Islet of Langerhans (tissue), 1 donor: ENCODE results near the gene RALGAPA2.
A peak's percentile ranks its signal among the peaks of the same experiment; 100 is the strongest.
"Not testable (repeated sequence)": the region's sequence is repeated elsewhere in the genome, so short reads cannot be mapped to it uniquely, and the experiment has no call there.

Experiments used
- FAIRE-seq: peaks from one replicate; lab custom pipeline; 2011; peaks lifted over from hg19 to GRCh38; lab: Jason Lieb, UNC

RALGAPA2 gene

DNA sequence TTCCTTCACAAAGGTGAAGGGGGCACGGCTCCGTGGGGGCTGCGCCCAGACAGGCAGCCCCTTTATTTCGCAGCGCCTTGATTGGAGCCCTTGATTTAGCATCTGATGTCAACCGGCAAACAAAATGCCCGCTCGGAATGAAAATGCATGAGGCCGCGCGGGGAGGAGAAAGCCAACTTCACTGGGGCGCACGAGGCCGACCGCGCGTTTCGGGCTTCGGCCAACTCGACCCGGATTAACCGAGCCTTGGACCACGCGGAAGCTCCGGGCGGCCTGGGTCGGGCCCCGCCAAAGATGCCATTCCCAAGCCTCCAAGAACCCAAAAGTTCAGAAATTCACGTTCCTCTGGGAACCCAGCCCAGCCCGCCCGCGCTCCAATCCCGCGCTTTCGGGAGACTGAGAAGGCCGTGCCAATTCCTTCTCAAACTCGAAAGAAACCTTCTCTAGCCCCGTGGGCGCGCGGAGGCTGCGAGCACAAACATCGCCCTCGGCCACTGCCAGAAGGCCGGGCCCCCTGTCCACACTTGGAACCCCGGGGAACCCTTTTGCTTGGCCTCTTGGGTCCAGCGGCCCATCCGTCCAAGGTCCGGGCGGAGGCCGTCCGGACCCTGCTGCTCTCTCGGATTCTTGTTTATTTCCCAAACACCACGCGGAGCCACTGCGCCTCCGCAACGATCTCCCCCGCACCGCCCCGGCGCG, 345.4 kb downstream of the RALGAPA2 start:
- no peak for FAIRE-seq

DNA sequence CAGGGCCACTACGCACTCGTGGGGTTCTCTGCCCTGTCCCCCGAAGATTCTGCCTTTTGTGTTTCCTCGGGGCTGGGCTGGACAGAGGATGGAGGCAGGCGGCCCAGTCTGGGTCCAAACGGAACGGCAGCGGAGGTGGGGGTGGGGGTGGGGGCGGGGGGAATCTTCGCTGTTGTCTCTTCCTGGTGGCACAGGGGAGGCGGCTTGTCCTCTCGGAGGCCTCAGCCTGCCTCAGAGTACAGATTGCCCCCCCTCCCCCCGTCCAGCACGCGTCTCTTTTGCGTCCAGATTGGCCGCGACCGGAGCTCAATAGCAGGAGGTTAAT, 345.9 kb downstream of the RALGAPA2 start:
- FAIRE-seq: no peak

DNA sequence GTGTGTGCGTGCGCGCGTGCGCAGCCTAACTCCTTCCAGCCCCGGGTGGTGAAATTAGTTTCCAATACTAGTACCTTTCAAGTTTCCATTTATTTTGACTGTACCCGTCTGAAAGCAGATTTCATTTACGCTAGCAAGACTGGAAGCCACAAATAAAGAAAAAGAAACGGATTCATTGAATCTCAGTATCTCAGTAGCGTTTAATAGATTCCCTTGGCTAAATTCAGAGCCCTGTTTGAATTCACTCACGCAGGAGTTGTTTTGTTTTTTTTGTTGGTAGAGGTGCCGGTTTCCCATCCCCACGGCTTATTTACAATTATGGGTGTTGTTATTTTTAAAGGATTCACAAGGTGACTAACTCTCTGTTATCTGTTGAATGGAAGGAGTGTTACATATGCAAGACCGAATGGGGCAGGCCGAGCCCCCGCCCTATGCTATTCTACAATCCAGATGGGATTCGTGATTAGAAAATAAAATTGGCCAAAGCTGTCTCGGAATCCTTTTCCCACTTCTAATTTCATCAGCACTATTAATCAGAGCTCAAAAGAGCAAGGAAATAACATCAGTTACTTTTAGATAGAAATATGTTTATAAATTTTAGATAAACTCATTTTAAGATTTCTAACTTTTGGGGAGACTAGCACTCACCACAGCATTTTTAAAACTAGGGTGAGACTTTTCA, 346.8 kb downstream of the RALGAPA2 start:
- FAIRE-seq: no peak

DNA sequence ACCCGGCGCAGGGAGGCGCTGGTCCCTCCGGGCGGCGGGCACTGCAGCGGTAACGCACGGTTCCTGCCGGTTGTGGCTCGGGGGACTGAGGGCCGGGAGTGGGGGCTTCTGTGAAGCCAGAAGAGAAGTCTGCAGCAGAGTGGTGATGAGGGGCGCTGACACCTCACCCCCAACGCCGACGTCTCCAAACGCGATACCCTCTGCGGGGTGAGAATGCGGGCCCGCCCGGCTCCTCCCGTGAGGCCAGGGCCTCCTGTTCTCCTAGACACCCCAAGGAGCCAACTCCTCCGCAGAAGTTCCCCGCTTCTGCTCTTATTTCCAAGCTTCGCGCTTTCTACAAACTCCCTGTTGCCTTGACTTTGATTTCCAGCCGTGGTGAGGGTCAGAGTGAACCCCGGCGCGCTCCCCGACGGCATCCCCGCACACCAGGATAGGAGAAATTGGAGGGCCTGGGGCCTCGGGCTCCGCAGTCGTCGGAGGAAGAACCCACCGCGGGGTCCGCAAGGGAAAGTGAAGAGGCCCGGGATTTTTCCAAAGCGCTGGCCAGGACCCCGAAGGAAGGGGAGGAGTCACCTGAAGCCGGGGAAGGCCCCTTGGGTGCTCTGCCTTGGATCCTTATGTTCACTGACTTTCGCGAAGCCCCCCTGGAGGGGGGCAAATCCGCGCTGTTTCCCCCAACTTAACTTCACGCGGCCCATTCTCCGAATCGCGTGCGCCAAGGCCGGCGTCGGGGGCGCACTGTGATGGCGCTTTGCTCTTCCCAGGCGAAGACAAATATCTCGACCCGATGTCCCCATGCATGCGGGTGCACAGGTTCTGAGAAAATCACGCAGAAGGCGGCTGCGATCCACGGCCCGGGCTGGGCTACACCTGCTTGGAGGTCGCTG, 347.6 kb downstream of the RALGAPA2 start:
- FAIRE-seq: no peak

DNA sequence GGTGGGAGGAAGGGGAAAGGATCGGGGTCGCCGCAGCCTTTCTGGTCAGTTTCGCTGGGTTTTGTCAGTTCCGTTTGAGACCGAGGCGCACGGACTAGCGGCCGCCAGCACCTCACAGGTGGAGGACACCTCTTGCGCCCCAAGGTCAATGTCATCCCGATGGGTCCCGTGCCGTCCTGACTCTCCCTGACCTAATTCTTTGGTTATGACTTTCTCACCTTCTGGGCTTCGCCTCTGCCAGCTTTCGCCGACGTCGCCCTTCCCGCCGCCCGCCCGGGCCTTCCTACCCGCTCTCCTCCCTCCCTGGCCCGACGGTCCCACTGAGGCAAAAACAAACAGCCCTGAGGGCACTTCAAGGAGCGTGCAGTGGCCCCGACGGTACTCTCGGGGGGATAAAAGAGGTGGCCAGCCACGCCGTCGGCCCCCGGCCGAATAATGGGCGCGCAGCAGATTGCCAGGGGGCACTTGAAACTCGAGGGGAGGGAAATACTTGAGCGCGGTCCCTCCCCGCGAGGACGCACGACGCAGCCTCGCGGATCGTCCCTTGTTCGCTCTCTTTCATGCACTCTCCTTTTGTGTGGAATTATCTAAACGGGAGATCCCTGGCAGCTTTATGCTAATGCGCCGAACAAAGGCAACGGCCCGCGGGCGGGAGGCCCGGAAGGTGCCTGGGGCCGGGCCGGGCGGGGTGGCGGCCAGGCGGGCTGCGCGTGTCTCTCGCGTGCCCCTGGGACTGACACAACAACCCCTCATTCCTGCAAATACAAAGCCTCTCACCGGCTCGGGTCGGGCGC, 348.4 kb downstream of the RALGAPA2 start:
- FAIRE-seq: no peak

DNA sequence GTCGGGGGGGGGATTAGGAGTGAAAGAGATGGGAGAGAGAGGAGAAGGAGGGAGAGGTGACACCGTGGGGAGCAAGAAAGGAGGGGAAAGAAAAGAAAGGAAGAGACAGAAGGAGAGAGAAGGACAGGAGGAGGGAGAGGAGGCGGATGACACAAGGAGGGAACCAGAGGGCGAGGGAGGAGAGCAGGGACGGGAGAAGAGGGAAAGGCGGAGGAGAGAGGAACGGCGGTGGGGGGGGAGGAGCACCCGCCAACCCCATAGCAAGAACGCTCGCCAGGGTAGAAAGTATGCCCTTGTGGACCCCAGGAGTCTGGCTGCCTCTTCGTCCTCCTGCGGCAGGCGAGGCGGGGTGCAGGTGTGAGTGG, 349.0 kb downstream of the RALGAPA2 start:
- no peak for FAIRE-seq

DNA sequence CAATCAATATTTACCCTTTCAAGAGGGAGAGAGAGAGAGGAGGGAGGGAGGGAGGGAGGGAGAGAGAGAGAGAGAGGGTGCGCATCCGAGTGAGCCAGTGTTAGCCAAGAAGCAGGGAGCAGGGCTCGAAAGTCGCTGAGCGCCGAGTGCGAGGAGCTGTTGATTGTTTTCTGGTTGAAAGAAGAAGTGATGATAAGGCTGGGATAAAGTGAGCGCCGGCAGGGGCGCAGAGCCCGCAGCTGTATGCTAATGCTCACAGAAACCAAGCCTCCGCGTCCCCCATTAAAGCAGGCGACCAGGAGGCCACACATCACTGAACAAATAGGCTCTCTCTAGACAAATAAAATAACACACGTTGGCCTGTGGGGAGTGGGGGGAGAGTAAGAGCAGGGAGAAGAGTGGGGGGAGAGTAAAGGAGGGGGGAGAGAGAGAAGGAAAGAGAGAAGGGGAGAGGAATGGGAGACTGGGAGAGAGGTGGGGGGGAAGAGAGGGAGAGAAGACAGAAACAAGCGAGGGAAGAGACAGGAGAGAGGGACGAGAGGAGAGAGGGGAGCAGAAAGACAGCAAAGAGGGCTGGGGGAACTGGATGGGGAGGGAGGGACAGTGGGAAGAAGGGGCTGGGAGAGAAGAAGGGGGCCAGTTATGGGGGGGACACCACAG, 349.5 kb downstream of the RALGAPA2 start:
- FAIRE-seq: no peak

DNA sequence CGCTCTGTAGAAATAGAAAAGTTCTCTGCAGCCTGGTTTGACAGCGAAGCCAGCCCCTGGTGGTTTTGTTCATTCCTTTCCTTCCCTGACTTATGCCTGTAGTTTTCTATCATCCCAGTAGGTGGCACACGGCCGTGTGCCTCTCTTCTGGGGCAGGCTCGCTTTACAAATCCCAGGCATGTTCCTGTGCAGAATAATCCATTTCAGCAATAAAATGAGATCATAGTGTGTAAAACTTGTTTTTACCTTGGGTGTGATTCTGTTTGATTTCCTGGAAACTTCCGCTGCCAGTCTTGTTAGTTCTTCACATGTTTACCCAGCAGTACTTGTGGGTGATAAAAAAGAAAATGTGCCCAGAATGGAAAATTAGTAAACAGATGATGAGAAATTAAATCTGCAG, 352.0 kb downstream of the RALGAPA2 start:
- FAIRE-seq: peak; percentile 84

DNA sequence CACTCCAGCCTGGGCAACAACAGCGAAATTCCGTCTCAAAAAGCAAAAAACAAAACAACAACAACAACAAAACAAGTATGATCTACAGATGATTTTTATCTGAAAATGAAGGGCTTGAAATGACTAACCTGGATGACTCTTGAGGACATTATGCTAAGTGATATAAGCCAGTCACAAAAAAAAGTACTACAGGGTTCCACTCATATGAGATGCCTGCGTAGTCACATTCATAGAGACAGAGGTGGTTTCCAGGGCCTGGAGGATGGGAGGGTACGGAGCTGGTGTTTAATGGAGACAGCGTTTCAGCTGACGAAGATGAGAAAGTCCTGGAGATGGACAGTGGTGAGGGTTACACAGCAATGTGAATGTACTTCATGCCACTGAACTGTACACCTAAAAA, 352.8 kb downstream of the RALGAPA2 start:
- FAIRE-seq: peak; percentile 5

DNA sequence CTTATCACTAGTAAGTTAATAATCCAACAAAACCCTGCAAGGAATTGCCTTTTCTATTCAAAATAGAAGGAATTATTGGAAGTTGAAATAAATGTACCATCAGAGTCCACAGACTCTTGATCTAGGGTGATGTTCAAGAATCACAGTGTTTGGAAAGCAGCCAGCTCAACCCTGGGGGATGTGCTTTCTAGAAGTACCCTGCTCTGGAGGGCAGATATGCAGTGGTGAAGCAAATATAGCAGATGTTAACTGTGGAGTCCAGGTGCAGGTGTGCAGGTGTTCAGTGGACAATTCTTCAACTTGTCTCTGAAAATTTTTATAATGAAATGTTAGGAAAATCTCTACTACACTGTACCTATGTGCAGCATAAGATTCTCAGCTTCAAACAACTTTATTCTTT, 353.6 kb downstream of the RALGAPA2 start:
- FAIRE-seq: no peak

DNA sequence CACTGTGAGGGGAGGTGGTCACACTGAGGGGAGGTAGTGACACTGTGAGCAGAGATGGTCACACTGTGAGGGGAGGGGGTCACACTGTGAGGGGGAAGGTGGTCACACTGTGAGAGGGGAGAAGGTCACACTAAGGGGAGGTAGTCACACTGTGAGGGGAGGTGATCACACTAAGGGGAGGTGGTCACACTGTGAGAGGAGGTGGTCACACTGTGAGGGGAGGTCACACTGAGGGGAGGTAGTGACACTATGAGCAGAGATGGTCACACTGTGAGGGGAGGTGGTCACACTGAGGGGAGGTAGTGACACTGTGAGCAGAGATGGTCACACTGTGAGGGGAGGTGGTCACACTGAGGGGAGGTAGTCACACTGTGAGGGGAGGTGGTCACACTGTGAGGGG, 356.9 kb downstream of the RALGAPA2 start:
- not testable (repeated sequence) for FAIRE-seq

DNA sequence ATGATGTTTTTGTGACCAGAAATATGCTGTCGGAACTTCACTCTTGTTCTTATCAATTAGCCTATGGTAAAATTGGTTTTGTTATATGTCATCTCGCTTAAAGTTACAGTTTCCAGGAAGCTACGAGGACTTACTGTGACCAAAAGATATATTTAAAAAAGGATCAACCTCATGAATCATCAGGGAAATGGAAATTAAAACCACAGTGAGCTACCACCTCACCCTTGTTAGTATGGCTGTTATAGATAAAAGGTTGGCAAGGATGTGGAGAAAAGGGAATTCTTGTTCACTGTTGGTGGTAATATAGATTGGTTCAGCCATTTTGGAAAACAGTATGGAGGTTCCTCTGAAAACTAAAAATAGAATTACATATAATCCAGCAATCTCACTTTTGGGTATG, 358.9 kb downstream of the RALGAPA2 start:
- no peak for FAIRE-seq

DNA sequence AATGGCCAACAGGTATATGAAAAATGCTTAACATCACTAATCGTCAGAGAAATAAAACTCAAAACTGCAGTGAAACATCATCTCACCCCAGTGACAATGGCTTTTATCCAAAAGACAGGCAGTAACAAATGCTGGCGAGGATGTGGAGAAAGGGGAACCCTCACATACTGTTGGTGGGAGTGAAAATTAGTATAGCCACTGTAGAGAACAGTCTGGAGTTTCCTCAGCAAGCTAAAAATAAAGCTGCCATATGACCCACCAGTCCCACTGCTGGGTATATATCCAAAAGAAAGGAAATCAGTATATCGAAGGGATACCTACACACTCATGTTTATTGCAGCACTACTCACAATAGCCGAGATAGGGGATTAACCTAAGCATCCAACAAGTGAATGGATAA, 368.0 kb downstream of the RALGAPA2 start:
- FAIRE-seq: no peak

DNA sequence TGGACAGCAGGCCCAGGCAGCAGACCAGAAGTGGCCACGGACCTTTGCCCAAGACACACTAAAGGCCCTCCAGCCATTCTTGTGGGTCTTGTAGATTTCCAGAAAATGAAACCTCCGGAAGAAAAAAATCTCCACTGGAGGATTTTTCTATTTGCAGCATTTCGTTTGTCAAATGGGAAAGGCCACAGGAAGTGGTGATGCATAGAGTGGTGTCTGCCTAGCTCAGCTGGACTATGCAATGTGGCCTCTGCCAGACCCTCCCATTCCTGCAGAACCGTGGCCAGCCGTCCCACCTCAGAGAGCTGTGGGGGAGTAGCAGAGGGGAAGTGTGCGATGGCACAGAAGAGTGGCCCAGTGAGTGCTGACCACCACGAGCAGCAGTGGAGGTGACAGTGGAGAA, 368.5 kb downstream of the RALGAPA2 start:
- FAIRE-seq: no peak
